Stimulated activated CD4-positive, alpha-beta T cell treated with anti-CD3 and anti-CD28 coated beads, Interleukin-2, amount 100 ng/mL, for 48 hours (primary cell): ENCODE results near the gene RIMBP2.
A peak's percentile ranks its signal among the peaks of the same experiment; 100 is the strongest.

Source experiments
- DNase-seq, 2 donors: peaks; one replicate each; pipeline ENCODE4 v3.0.0-alpha.2; 2020

Gene RIMBP2

DNA sequence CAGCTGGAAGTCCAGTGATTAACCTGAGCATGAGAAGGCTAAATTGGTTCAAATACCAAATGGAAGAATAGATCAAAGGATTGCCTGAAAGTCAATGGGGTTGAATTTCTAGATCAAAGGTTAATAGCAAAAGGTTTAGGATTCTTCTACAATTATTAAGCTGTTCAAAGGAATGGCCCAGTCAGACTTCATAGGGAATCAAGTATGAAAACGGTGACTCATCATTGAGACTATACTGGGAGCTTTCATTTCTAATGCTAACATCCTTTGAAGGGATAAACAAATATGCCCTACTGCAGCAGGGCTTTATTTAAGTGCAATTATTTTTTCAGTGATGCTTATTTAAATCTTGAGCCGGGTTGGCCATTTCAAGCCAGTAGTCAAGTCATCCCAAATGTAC is 152.8 kb downstream of the RIMBP2 start:
- DNase-seq, result no peak

DNA sequence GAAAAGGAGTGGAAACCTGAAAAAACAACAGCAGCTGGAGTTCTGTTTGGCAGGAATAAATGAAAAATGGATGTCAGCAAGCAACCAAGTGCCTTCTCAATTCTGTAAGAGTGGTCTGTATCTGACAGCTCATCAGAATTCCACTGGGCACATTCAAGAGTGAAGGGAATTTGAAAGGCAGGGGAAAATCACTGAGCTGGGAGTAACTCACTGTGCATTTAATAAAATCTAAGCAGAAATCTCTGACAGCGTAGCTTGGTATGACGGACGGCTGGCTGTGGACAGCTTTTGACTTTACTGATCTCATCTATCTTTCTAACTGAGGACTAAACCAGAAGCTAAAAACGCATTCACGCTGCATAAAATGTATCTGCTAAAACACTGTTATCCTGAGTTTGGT is 153.4 kb downstream of the RIMBP2 start:
- DNase-seq, result no peak

DNA sequence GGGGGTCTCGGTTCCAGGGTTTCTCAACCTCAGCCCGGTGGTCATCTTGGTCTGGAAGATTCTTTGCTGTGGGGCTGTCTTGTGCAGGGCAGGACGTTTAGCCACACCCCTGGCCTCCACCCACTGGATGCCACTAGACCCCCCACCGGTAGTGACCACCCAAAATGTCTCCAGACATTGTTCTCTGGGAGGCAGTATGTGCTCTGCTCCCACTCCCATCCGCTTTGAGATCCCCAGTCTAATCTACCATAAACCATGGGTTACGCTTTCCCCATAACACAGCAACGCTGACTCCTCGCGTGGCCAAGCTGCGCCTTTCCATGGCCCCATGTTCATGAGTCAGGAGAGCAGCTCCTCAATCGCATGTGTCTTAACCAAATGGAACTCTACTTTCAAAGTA is 155.8 kb downstream of the RIMBP2 start:
- no peak for DNase-seq

DNA sequence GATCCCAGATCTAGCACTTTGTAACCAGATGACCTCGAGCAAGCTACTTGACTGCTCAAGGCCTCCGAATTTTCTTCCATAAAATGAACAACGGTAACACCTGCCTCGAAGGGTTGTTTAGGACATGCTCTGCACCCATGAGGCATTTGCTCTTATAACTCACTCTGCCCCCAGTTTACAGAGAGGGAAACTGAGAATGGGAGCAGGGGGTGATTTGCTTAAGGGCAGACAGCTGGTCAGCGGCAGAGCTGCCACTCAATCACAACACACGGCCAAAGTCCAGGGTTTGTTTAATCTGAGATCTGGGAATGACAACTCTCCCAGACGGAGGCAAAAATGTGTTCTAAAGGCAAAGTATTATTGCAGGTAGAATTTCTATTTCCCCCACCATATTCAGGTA is 156.3 kb downstream of the RIMBP2 start:
- DNase-seq, result no peak

DNA sequence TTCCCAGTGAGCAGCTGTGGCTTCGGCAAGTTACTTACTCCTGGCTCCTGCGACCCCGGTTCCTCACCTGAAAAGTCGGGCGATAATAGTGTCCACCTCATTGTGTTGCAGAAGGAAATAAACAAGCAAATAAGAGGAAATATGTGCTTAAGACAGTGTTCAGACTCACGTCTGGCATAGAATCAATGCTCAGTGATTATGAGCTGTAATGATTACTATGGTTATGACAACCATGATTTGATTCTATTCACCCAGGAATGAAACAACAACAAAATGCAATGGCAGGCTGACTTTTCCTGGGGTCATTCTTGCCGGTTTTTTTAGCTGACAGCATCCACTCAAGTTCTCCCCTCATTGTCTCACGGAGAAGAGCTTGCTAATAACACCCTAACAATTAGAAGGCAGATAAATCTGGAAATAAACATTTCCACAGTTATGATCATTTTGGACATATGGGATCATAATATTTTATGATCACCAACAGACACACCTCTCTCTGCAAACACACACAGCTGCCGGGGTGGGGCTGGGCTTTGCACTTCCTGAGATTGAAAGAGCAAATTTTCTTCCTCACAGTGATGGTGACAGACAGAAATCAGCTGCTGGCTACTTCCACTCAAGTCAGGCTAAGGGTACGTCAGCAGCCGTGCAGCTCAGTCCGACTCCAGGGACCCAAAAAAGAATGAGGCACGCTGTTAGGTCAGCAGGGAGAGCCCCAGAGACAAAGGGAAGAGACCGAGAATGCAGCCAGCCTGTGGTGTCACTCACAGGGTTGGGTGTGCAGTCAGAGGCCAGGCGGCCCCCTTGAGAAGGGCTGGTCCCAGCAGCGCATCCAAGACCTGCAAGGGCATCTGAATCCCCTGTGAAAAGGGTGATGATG is 158.0 kb downstream of the RIMBP2 start:
- no peak for DNase-seq

DNA sequence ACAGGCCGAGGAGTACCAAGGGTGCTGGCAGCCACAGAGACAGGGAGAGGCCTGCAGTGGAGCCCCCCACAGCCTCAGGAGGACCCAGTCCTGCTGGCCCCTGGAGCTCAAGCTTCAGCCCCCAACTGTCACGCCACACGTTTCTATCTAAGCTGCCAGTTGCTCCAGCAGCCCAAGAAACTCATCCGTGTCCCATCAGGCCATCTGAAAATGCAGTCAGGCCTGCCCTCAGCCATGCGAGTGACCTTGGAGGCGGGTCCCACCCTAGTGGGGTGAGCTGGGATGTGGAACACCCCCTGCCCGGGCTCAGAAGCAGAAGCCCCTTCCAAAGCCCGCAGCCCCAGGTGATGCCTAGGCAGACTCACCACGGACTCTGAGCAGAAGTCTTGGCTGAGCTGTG is 158.9 kb downstream of the RIMBP2 start:
- no peak for DNase-seq

DNA sequence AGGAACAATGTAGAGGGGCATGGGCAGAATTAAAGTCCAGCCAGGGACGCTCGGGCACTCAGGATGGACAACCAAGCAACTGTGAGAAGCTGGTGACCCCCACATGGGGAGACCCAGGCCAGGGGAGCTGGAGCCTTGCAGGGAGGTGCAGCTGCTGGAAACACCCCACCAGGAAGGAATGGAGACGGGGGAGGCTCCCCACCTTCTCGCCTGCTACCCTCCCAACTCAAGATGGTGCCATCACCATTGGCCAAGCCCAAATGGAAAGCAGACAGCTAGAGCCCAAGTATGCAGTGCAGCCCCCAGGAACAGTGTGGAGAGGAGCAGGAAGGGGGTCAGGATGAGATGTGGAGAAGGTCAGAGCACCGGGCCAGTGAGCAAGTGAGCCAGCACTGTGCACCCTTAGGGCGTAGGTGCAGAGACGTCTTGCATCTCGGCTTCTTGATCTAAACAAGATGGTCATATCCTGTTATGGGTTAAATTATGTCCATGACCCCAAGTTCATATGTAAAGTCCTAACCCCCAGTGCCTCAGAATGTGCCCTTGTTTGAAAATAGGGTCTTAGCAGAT is 159.5 kb downstream of the RIMBP2 start:
- no peak for DNase-seq

DNA sequence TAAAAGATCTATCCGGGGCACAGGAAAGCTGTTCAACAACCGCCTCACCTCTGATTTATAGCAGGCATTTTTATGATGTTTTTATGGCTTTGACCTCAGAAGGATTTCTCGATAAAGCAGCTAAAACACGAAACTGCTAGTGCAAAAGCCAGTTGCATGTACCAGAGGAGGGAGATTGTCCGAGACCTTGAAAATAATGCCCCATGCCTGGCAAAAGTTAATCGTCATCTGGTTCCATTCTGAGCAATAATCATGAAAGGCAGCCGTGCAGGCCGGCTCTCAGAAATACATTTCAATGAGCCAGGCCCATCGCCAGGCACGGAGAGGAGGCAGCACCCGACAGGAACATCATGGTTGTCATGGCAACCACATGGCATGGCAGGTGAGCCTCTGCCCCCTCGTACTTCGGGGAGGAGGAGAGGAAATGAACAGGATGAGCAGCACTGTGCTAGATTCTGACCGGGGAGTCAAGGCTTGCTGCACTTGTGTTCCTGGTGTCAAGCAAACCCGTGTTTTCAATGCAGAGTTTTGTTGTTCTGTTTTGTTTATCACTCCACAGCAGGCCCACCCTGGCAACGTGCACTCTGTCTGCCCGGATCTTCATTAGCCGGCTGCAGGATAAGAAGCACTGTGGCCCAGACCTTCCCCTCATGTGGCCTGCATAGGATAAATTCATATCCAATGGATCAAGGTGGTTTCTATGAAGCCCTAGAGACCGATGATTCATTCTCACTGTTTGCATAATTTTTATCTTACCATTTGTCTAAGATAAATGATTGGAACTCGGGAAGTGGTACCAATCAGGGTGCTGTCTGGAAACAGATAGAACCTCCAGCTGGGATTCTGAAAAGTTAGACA is 160.2 kb downstream of the RIMBP2 start:
- no peak for DNase-seq

DNA sequence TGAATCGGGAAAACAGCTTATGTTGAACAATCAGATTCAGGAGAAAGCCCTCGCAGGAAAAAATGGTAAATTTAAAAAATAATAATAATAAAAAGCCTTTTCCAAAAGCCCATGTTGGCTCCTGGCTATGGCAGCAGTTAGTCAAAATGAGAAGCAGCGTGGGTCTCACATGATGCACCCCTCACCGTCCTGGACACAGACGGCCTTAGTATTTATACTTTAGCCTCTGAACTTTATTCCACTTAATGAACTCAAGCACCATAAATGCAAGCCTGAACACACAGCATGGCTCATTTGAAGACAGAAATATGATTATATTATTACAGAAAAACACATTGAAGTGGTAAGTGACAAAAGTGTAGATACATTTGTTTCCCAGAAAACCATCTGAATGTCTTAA is 160.9 kb downstream of the RIMBP2 start:
- DNase-seq, result no peak

DNA sequence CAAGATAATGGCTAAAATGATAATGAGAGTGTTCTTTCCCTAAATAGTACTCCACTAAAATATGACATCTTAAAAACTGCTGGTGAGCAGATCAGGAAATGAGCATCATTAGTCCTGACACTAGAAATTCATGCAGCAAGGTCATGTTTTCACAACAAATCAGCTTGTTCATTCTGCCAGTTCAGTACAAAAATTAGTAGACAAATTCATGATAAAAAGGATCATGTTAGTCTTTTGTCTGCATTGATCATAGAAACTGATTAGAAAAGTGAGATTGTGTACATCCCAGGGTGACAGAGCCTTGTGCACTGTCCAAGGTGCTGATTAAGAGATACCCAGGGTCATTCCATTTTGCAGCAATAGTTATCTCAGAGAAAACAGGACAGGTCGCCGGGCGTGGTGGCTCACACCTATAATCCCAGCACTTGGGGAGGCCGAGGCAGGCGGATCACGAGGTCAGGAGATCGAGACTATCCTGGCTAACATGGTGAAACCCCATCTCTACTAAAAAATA is 163.6 kb downstream of the RIMBP2 start:
- DNase-seq, result no peak

DNA sequence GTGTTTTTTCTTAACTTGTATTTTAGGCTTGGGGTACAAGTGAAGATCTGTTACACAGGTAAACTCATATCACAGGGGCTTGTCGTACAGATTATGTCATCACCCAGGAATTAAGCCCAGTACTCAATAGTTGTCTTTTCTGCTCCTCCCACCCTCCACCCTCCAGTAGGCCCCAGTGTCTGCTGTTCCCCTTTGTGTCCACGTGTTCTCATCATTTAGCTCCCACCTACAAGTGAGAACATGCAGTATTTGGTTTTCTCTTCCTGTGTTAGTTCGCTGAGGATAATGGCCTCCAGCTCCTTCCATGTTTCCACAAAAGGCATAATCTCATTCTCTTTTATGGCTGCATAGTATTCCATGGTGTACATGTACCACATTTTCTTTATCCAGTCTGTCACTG is 166.7 kb downstream of the RIMBP2 start:
- DNase-seq, result no peak

DNA sequence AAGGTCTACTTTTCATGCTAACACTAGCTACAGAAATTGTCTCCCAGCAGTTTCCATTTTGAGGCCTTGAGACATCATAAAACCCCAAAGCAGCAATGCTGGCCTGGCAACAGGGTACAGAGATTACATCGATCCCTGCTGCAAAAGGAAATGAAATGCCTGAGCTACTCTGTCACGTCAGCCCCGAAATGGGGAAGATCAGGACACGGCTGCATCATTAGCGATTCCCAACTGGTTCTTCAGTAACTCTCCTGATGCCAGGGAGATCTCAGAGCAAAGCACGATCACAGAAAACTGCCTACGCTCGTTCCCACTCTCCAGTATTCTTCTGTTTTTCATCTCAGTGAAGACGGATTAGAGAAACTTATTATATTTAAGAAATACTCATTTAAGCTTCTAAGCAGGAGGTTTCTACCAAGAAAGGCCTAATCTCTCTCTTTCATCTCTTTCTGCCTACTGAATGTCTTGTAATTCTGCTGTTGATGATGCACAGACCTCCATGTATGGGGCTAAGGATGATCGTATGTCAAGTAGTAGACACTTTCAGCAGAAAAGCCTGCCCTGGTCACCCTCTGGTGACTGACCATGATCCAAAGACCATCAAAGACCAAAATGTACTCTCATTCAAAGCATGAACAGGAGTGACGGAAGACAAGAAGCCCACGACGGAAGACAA is 168.5 kb downstream of the RIMBP2 start:
- no peak for DNase-seq

DNA sequence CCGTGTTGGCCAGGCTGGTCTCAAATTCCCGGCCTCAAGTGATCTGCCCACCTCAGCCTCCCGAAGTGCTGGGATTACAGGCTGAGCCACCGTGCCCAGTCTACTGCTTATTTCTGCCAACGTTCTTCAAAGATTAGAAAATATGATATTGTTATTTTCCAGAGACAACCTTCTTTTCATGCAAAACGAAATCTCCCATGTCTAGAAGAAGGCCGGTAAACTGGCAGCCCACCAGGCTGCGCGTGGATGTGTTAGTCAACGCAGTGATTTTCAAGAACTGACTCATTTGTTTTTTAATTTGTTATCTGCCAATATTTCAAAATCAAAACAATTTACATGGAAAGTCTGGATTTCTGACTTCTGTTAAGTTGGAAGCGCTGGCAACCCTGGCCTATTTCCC is 169.6 kb downstream of the RIMBP2 start:
- DNase-seq, result no peak

DNA sequence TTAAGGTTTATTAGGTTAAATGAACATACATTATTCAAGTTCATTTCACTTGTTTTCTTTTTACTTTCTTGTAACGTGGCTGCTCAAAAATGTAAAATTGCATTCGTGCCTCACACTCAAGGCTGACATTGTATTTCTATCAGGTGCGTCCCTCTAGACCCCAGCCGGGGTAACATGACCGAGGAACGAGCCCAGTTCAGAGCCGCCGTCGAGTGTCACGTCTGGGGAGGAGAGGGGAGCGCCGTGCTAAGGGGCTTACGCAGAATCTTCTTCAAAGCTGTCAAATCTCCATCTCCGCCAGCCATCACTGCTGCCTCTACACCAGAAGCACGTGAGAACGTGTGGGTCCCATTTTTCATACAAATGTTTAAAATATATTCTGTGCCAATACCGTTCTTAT is 170.6 kb downstream of the RIMBP2 start:
- DNase-seq, result no peak

DNA sequence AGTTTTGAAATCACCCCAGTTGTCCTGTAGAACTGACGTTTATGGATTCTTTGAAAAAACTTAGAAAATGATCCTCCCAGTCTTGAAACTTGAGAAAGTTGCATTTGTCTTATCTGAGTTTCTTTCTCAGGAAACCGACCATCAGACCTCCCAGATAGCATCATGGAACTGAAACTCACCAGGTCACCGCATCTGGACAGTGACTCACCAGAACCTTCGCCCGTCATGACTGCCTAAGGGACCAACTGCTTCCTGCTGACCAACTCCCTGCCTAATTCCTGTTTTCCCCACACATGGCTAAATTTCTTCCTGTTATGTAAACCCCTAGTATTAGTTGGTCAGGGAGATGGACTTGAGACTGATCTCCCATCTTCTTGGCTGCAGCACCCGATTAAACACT is 175.7 kb downstream of the RIMBP2 start:
- no peak for DNase-seq

DNA sequence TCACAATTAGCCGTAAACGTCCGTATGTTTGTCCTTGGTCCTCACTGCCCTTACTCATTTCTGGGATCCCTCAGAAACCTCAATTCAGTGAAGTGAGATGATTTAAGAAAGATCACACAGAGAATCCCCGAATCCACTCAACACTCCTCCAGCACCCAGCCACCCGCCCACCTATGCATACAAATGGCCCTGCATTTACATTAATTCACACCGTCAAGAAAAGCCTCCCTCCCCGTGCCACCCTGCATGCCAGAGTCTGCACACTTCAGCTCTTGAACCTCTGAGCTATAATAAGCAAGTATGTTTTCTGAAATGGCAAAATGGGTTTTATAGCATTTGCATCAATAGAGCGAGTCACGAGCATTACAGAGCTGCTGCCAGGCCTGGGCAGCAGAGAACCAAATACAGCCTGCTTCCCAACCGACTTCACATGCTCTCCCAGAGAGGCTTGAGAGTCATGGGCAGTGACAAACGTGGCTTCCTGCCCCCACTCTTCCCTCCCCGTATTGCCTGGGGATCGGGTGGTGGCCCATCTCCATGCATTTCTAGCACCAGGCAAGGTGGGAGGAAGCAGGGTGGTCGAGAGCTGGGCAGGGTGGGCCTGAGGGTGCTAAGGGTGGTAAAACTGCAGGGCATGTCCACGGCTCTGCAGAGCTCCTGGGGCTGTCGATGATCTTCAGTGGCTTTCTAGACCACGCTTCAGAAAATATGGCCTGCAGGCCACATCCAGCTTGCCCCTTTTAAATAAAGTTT is 177.6 kb downstream of the RIMBP2 start:
- no peak for DNase-seq

DNA sequence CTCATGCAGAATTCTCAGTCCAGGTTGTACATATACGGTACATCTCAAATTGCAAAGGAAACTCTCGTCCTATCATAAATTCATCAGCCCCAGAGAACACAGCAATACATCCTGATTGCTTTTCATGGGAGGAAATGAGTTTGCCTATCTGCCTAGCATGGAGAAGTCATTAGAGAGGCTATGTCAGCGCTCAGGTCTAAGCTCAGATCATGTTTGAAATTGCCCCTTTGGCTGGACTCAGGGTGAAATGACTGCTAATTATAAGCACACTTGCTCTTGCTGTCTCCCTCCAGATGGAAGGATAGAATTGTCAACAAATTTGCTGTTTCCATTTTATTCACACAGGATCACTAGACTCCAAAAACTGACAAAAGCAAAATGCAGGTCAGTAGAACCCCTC is 178.4 kb downstream of the RIMBP2 start:
- DNase-seq, result no peak

DNA sequence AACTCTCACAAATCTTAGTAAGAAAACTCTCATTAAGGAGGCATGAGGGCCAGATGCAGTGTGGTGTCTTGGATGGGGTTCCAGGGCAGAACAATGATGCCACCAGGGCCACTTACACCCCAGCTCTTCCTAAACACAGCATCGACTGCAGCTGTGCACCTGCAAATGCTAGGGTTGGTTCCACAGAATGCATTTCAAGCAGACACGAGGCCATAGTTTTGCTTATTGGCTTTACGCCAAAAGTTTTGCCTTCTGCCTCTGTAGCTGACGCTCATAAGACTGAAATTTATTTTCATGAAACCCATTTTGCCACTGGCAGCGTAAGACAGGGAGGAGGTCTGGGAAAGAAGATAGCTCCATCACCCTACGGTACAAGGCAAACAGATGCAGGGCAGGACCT is 179.0 kb downstream of the RIMBP2 start:
- DNase-seq, result no peak

DNA sequence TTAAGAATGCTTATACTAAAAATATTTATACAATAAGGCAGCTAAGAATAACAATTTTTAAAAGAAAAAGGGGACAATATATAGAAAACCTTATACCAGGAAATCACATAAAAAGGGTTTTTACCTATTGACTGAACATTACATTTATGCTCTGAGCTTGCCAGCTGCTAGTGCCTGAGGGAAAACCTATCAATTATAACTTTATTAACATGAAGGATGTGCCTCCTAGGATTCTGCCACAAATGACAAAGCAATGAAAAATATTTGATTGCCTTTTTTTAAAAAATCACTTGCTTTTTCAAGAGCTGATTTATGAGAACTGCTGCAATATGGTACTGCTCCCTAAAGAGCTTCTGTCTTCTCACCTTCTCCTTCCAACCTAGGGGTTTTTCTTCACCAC is 185.7 kb downstream of the RIMBP2 start:
- no peak for DNase-seq

DNA sequence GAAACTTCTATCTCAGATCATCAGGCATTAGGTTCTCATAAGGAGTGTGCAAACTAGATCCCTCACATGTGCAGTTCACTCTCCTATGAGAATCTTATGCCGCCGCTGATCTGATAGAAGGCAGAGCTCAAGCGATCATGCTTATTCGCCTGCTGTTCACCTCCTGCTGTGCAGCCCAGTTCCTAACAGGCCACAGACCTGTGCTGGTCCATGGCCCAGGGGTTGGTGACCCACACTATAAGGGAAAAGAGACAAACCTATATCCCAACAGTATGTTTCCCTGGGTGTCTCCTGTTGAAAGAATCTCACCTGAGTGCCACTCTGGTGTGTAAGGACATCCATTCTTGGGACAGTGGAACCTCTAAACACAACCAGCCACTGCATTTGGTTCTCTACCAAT is 186.3 kb downstream of the RIMBP2 start:
- no peak for DNase-seq

DNA sequence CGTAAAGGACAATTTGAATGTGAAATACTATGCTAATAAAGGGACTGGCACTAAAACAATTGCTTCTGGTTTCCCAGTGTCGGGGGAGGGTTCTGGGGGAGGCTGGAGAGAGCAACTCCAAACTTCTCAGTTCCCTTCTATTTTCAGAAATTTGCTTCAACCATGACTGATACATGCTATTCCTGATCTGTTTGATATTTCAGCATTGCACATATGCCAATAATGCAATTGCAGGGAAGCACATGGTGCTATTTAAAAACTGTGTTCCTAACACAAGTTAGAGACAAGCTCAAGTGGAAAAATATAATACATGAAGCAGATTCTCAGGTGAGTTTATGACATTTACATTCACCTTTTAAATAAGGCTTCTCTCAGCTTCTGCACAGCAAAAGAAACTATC is 188.9 kb downstream of the RIMBP2 start:
- DNase-seq, result no peak

DNA sequence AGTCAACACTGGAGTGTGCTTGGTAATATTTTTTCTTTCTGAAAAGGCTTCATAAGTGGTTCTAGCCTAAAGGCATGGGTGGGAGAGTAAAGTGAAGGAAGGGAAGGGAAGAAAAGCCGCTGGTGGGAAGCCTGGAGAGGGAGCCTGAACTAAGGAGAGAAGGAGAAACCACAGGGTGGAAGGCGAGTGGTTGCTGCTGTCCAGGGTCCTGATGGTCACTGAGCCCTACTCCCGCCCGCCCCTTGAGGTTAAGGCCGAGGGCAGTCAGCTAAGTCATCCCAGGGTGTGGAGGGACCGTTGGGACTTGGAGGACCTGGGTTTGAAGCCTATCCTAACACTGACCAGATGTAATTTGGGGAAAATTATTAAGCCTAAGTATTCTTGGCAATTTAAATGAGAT is 189.3 kb downstream of the RIMBP2 start:
- DNase-seq, result peak in 1 of 2 donors; percentile 1
